GM21723 (cell line): ENCODE results near the gene OR4C46.
"Not testable (repeated sequence)": the region's sequence is repeated elsewhere in the genome, so short reads cannot be mapped to it uniquely, and the experiment has no call there.

Experiments used
- ATAC-seq: cut with Tn5 transposase; IDR thresholded peaks from one replicate; pipeline ENCODE4 v1.9.1; 2021; ENCODE audit warnings: mild to moderate bottlenecking, moderate library complexity; ENCODE audit not compliant: unreplicated experiment

OR4C46 gene

DNA sequence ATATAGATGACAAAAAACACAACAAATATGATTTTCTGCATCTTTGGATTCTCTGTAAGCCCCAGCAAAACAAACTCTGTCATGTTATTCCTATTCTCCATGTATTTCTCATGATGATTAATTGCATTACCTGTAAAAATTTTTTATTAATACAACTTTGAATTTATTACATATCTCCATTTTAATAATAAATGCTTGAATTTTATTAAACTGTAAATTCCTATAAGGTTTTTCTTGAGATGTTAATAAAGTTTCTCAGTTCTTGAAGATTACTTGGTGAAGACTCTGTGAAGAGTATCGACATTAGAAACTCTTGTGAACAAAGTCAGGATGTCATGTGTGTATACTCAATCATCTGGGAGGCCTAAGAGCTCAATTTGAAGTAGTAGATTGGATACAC, at the start of gene OR4C46:
OR4C46 (minus strand) TSS at position 101 of the 400 bp plus-strand sequence; CDS start at position 101, 0 bp downstream.
- no peak for ATAC-seq

DNA sequence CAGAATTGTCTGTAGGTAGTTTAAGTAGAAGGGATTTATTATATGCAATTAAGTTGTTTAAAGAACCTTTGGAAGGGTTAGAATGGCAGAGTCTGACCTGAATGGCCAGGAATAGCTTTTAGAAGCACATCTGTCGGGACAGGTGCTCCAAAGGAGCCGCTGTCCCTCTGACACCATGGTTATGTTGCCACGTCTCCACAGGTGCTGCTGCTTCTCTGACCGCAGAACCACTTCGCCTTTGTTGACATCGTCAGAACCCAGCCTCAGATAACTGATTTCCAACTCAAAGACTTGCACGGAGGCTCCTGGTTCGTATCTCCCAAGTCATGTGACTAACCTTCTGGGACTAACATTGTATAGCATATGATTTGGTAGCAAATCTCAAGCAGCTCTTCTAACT, 41.8 kb upstream of the OR4C46 start:
- not testable (repeated sequence) for ATAC-seq

DNA sequence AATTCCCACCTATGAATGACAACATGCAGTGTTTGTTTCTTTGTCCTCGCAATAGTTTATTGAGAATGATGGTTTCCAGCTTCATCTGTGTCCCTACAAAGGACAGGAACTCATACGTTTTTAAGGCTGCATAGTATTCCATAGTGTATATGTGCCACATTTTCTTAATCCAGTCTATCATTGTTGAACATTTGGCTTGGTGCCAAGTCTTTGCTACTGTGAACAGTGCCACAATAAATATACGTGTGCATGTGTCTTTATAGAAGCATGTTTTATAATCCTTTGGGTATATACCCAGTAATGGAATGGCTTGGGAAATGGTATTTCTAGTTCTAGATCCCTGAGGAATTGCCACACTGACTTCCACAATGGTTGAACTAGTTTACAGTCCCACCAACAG, 42.4 kb downstream of the OR4C46 start:
- ATAC-seq = not testable (repeated sequence)

DNA sequence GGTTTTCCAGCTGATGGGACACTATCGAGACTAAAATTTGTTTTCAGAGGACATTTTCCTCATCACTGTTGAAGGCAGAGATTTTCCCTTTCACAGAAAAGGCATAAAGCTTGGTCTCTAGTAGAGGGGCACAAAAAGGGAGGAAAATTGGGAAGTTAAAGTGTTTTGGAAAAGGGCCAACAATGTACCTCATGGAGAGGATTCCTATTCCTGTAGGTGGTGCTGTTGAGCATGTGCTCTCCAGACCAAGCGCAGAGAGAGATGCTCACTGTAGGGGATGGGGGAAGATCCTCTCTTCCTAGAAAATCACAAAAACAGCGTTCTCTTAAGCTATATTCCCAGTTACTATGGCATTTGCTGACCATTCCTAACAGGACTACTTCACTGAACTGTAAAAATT, 44.9 kb downstream of the OR4C46 start:
- ATAC-seq = no peak

DNA sequence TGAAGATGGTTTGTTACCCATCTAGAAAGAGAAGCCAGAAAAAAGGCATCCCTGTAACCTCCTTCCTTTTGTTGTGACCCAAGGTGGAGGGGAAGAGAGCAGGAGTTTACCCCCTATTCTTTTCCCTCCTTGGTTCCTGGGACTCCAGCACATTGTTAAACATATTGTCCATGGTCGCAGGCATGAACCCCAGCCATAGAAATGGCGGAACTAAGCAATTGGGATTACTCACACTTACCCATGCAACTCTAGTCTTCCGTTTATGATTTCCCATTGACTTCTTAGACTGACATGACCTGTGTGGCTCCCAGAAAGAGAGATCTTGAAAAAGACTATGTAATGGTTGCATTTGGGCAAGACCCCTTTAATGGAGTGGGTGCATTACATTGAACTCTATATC, 45.4 kb downstream of the OR4C46 start:
- ATAC-seq = no peak
